Measurements from ENCODE around the gene HS6ST1.

HS6ST1 gene

DNA sequence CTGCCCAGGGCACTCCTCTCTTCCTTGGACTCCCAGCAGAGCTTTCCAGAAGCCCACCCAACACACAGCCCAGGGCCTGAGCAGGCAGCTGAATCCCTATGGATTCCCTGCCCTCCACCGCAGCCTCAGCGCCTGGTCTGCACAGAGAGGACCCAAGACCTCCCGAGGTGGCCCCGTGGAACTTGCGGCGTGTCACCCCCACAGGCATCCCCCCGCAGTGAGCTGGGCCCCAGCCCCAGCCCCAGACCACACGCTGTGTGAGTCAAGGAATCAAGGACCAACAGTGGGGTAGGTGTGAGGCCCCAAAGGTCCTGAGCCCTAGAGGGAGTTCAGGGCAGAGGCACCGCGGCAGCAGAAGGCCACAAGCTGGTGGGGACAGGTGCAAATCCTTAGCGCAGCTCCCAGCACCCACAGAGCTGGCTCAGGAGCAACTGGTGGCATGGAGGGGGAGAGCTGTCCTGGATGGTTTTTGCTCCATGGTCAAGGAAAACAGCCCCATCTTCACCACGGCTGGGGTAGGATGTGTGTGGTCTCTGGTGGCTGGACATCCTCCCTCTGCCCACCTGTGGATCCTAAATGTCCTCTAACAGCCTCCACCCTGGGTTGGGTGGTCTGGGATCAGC, 8.5 kb downstream of the HS6ST1 start:
- DNase-seq = no peak

DNA sequence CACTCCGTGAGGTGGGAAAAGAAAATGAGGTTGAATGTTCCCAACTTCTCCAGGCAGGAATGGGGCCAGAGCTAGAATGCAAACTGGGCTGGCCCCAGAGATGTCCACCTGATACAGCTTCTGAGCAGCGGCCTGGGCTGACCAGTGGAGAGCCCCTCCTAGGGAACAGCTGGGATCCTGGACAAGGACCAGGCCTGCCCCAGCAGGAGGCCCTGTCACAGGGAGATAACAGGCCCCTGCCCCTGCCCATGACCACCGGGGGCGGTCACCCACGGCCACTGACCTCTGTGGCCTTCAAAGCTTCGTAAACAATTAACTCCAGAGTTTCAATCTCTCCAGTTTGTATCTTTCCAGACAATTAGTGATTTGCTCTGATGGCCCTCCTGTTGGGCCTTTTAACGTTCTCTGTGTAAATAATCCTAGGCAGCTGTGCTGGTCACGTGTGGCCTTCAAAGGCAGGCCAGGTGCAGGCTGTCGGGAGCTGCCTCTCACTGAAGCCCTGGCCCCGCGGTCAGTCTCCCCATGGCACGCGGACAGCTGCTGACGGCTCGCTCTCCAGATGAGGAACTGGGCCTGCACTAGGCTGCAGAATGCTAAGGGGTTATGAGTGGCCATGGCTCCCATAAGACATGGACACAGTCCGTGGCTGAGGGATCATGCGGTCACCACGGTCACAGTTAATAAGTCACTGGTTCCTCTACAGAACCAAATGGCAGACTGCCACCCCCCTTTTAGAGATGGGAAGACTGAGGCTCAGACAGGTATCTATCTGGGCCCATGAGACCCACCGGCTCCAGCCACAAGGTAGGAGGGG, 9.2 kb downstream of the HS6ST1 start:
- DNase-seq = no peak

DNA sequence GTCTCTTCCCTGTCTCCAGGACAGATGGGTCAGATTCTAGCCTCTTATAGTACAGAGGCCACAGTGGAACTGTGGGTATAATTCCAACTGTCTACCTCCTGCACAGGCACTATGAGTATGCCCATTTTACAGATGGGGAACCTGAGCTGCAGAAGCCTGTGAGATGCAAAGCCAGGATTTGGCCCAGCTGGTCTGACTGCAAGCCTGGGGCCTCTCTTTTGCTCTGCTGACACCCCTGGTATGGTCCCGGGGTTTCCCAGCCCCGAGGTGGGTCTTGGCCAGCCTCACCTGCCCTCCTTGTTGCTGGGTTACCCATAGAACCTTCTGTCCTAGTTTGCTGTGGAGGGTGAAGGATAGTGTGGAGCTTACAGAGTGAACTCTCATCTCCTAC, 9.8 kb downstream of the HS6ST1 start:
- no peak for DNase-seq

DNA sequence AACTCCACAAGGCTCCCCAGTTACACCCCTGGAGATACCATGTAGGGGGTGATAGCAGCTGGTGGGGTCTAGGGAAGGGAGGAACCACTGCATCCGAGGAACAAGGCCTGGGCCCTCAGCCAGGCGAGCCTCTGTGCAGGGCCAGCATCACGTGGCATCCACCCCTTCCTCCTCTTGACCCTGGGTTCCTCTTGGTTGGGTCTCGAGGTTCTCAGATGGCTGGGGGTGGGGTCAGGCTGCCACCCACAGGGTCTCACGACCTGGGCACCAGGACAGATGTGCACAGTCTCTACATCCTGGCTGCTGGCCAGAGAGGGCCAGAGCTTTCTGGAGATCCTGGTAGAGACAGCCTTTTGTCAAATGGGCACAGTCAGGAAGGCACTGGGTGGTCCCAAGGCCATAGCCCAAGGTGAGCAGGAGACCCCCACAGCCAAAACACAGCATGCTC, 10.4 kb downstream of the HS6ST1 start:
- no peak for DNase-seq

DNA sequence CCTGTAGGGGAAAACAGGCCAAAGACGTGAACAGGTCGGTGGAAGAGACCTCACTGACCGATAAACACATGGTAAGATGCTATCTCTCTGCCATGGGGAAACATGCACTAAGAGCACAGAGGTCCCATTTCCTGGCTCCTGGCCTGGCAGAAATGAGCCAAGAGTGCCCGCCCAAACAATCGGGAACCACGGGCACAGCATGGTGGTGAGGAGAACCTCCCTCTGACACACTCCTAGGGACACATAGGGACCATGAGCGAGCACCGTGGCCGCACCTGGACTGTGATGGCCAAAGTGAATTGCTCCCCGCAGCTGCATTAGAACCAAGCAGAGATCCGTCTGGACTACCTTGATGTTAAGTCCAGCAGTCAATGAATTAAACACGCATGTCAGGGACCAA, 11.1 kb downstream of the HS6ST1 start:
- DNase-seq = no peak

DNA sequence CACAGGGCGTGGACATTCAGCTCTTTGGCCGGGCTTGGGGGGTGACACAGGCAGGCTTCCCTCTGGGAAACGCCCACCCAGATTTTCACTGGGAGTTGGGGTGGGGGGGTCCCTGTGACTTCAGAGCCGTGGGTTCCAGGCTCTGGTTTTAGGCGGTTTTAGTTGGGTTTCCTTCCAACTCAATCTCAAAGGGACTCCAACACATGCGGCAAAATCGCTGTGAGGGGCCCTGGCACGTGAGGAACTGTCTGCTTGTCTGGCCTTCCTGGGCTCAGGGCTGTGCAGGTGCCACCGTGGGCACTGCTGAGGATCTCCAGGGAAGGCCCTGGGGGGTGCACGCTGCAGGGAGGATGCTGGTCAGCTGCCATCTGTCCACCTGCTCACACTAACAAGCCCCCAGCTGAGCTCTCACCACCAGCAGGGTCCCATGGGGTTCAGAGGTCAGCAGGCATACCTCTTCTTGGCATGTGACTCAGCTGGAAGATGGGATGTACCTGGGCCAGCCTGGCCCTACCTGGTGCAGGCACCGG, 11.7 kb downstream of the HS6ST1 start:
- no peak for DNase-seq

DNA sequence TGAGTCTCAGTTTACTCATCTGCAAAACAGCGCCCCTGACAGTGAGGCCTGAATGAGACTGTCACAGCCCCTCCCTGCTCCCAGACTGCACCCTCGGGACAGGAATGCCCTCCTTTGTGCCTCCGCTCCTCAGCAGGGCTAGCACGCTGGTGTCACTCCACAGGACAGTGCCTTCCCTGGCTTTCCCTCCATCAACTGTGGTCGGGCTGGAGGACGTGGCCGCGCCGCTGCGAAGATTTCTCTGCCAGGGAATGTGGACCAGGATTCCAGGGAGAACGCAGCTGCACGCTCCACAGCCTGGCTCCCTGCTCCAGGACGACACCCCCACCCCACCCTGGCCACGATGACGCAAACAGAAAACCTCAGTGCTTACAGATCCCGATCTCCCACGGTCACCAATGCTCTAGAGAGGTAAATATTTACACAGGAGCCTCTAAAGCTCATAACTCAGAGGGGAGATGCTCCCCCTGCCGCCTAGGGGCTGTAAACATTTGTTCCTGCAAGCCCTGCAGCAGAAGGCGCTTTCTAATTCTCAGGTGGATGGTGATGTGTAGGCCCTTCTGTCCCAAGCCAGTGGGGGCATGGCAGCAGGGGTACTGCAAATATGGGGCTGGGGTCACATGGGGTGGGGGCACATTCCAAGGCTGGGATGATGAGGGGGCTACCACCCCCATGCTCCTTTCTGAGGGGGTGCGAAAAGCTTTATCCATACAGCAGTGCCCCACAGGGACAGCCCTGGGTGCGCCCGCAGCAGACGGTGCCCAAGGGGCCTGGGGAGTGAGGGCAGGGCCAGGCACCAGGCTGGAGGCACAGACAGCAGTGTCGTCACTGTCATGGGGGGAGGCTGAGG, 12.4 kb downstream of the HS6ST1 start:
- no peak for DNase-seq

DNA sequence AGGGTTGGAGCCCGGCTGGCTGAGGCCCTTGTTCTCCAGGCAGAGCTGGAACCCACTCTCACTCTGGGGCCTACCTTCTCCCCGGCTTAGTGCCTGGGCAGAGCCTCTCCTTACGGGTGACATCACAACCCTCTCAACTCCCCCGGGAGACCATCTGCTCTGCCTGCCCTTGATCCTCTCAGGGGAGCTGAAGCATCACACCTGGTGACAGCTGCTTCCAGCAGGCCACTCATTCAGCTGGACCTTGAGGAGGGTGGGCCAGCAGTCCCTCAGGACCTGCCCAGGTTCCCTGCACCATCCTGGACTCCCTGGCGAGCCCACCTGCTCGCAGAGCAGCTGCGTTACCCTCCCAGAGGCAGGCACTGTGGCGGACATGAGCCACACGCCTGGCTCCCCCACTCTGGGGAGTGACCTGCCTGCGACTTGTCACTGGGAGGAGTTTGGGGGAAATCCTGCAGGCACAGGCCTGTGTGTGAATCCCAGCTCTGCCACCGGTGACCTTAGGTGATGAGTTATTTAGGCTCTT, 13.1 kb downstream of the HS6ST1 start:
- DNase-seq = no peak

DNA sequence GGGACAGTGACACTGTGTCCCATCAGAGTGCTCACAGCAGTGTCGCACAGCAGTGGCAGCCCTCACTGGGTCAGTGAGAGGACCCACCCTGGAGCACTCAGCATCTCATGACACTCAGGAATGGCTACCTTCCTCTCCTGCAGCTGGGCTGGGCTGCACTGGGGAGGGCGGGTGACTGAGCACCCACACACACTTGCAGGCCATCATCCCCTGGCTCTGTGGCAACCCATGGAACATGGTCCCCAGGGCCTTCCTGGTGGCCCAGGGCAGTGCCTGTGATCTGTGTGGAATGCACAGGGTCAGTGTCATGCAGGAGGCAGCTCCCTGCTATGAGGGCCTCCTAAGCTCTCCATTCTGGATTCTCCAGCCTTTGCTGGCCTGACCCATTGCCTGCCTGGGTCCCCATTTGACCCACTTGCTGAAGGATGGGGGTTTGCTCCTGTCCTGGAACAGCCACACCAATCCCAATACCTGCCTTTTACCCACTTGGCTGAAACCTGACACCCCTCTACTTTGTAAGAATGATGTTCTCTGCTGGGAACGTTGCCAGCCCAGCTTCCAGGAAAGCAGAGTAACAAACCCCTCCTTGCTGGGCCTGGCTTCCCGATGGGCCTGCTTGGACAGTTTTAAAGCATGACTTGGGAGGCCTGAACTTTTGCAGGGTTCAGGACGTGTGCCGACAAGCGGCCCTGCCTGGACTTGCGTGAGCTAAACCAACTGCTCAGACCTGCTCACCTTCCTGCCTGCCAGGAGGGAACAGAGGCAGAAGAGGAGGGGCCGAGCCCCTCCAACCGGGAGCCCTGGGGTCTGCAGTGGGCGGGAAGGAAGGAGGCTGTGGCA, 13.7 kb downstream of the HS6ST1 start:
- DNase-seq = no peak

DNA sequence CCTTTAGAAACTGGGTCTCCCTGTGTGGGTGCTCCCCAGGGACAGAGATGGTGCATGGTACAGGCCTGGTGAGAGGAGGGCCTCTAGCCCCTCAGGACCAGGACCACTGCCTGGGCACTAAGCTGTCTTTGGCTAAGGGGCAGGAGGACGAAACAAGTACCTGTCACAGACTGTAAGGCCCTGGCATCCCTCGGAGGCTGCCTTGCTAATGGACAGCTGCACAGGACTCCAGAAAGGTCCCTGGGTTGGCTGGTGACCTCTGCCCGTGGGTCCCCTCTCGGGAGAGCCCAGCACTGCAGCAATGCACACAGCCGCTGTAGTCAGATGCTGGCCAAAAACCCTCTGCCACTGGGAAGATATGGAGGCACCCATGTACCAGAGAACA, 14.3 kb downstream of the HS6ST1 start:
- no peak for DNase-seq

DNA sequence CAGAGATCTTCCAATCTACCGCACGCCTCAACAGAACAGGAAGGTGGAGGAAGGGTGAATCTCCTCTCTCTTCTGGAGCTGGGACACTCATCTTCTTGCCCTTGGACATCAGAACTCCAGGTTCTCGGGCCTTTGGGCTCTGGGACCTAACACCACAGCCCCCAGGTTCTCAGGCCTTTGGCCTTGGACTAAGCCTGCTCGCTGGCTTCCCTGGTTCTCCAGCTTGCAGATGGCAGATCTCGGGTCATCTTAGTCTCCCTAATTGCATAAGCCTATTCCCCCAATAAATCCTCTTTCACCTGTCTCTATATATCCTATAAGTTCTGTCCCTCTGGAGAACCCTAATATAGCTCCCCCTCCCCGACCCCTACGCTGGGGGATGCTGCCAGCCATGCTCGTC, 14.8 kb downstream of the HS6ST1 start:
- DNase-seq = no peak

DNA sequence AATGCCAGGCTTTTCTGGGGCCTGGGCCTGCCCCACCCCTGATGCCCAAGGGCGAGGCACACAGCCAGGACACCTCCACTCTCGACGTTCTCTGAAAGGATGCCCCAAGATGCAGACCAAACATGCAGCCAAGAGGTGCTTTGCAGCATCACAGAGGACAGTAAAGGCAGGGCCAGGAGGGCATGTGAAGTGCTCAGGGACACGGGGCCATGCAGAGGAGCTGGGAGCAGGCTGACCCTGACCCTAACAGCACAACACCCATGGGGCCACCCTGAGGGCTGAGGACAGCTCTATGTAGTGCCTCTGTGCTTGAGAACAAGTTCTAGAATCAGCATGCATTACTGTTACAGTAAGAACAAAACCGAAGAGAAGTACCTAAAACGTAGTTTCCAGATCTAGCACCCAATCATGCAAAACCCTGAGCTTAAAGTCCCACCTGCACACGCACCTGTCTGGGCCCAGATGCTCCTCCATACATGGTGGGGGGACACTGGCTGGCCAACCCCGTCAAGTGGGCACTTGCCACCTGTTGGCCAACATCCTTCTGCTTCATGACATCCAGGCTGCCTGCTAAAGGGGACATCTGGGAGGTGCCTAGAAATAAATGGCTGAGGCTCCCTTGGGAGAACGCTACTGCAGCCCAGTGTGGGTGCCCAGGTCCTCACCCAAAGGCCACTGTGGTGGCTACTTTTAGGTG, 15.4 kb downstream of the HS6ST1 start:
- no peak for DNase-seq

DNA sequence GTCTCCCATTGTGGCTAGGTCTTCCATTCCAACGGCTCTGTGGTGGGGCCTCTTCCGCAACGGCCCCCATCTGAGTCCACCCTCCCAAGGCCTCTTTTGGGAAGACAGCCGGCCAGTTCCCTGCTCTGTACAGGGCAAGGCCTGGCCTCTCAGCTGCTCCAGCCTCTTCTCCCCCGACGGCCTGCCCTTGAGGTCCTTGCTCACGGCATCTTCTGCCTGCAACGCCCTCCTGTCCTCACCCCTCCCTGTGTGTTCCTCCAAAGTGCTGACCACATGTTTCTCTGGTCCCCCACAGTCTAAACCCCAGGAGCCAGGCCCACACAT, 16.0 kb downstream of the HS6ST1 start:
- DNase-seq = no peak

DNA sequence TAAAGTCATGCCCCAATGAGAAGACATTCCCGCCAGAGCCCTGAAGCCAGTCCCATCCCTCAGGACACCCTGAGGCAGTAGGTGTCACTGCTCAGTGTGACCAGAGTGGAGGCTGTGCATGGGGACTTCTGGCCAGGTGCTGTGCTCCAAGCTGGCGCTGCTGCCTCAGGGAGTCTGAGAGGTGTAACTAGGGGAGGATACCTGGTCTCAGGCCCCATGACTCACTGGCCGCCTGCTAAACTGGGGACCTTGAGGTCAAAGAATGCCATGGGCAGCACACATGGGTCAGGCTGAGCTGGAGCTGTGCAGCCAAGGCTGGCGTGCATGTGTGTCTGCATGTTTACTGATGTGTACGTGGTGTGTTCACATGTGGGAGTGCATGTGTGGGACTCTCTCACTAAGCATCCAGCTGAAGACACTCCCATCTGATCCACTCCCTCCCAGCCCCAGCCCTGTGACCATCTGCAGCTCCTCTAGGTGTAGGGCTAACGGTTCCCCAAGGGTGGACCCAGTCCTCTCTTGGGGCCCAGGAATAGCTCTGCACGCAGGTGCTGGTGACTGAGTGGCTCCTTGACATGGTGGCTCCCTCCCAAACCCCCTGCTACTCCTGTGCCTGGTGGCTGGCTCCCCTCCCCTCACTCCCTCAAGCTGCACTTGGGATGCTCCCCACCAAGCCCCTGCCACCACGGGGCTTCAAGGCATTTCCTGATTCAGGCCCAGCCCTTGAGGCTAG, 16.5 kb downstream of the HS6ST1 start:
- no peak for DNase-seq

DNA sequence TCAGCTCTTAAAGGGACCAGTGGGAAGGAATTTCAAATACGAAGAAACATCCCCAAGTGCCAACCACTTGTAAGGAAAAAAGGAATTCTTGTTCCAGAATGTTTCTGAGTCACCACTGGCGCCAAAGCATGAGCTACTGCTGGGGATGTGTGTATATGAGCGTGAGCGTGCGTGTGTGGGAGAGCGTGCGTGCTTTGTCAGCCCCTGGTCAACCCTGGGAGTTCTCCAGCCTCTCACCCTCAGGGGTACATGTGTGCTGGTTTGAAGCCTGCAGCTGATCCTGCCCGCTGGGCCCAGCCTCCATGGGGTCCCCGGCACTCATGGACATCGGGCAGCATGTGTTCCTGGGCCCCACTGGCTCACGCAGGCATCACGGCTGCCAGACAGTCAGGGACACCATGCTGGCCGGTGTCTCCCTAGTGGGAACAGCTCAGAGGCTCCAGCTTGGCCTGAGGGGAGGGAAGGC, 17.1 kb downstream of the HS6ST1 start:
- DNase-seq = no peak

DNA sequence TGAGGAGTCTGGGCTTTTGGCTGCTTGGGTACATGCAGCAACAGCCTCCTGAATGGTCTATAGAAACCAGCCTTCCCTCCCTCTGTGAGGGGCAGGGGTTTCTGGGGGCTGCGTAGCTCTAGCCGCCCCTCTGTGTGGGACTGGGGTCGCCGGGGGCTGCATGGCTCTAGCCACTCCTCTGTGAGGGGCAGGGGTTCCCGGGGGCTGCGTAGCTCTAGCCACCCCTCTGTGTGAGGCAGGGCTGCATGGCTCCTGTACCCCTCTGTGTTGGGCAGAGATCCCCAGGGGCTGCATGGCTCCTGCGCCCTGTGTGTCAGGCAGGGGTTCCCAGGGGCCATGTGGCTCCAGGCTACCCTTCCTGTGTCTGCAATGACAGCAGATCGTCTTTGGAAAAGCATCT, 17.6 kb downstream of the HS6ST1 start:
- no peak for DNase-seq

DNA sequence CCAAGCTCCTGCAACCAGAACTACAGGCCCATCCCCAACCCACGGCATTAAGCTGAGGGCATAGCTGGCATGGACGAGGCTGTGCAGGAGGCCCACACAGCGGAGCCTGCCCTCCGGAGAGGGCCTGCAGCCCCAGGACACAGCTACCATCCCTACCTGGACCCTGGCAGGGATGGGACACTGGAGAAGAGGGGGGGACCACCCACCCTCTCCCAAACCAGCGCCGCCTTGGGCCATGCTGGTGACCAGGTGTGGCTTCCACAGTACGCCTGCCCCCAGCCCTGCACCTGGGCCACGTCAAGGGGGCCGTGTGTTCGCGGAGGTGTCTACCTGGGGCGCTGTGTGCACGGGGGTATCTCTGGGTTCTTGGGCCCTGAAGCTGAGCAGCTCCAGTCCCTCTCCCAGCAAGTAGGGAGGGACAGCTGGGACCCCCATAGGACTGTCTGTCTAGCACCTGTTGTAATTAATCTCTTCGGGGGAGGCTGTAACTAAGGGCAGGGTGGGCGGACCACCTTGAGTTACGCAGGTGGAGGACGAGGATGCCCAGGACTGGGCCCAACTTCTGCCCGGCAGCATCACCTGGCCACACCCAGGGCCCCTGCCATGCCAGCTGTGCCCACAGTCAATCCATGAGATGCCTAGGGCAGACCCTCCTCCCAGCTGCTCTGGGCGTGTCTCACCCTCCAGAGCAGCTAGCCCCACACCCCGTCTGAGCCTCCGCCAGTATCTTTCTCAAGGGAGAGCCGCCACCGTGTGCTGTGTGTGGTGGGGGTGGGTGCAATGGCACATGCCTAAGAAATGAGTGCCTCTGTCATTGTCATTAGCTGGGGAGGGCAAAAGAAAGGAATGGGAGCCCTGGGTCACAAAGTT, 18.3 kb downstream of the HS6ST1 start:
- no peak for DNase-seq

DNA sequence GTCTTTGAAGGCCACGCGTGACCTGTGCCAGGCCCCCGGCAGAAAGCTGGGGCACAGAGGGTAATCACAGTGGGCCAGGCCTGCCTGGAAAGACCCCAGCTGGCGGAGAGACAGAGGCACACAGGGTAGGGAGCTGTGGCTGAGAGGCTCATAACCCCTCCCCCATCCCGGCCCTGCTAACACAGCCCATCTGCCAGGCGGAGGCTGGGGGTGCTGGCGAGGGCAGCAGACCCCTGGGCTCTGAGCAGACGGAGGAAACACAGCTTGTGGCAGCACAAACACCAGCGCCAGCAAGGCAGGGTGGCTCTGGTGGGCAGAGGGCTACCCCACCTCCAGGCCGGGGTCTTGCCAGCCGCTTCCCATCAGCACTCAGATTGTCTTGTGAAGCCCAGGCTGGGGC, 19.0 kb downstream of the HS6ST1 start:
- DNase-seq = no peak

DNA sequence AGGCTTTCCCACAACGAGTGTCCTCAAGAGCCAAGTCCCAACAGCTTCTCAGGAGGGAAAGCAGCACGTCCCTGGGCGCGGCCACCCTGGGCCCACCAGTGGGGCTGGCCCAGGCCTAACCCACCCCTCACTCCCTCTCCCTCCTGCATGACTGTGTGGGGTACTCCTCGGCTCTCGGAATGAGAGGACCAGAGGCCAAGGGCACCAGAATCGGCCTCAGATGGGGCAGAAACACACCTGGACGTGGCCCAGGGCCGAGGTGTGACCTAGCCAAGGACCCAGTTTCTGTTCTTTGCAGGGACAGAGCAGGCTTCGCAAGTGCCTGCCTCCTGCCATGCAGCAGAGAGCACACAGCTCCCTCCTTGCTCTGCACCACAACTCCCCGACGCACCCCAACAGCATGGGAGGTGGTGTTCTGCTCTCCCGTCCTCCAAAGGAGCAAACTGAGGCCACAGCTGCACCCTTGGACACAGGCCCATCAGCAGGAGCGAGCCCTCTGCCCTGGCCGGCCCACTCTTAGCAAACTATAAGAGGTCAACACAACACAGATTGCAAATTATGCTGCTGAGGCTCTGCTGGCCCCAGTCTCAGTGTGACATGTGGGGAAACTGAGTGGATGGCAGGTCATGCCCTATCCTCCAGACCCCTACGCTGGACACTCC, 19.7 kb downstream of the HS6ST1 start:
- DNase-seq = no peak
